ENCODE results near the gene ZNF335. TPM values are rescaled to one million over a fixed set of nuclear protein-coding genes. Genes with fewer than 3 reads are reported as not detected.
A peak's percentile ranks its signal among the peaks of the same experiment; 100 is the strongest.
"Not testable (repeated sequence)": the region's sequence is repeated elsewhere in the genome, so short reads cannot be mapped to it uniquely, and the experiment has no call there.

ZNF335 gene
- polyA plus RNA-seq, 3 donors, result 15.1 to 19.1 (median 15.6) TPM

DNA sequence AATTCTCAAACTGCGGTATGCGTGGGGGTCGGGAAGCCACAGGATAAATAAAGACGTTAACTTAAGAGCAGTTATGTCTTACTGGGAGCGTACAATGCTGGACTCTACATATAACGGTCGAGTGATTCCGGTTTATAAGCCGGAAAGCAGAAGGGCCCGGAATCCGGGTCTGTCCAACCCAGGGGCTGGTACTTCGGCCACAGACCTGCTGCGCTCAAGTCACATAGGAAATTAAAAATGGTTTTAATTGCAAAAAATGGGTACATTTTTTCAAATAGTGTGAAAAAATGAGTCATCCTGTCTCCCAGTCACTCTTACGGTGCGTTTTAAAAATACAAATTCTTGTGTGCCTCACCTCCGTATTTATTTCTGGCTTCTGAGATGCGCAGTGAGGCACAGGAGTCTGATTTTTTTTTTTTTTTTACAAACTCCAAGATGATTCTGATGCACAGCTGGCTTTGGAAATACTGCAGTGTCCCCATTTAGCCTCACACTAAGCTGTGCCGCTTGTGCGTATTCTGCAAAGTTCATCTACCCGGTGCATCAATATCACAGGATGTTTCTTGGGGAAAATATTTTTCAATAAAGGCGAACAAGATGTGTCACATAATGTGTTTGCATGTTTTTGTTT lies 36.5 kb downstream of the ZNF335 start:
- DNase-seq, result no peak

- peak; percentile 99 for DNase-seq
Observed at GRCh38 chr20:45934586-45935415, 37.2 kb downstream of the ZNF335 start, which contains the start of gene PCIF1. Gene PCIF1 (plus strand): TSS chr20:45934683. CDS start chr20:45939000, 4,317 bp downstream.

DNA sequence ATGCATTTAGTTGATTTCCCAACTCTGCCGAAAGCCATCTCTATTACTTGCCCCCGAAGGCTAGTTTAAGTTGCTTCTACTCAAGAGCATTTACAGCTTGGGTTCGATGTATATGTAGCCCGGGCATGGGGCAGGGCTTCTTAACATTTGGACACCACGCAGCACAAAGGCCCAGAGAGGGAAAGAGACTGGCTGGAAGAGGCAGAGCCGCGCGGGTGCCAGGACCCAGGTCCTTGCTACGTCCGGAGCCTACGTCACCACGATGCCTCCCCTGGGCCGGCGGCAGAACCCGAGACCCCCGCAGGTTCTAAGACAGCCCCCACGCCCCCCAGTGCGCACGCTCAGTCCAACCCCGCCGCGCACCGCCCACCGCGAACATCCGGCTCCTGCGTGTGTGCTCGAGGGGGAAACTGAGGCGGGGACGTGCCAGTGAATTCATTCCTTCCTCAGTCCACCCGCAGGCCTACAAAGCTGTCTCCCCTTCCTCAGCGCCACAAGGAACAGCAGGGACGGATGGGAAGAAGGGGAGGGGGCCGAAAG lies 37.9 kb downstream of the ZNF335 start:
- peak; percentile 61 for DNase-seq

GRCh38 chr20:45933266-45934045 lies 38.5 kb downstream of the ZNF335 start:
- DNase-seq, result peak; percentile 77

- DNase-seq, result not testable (repeated sequence)
Observed at GRCh38 chr20:45931680-45932079, 40.3 kb downstream of the ZNF335 start.

DNA sequence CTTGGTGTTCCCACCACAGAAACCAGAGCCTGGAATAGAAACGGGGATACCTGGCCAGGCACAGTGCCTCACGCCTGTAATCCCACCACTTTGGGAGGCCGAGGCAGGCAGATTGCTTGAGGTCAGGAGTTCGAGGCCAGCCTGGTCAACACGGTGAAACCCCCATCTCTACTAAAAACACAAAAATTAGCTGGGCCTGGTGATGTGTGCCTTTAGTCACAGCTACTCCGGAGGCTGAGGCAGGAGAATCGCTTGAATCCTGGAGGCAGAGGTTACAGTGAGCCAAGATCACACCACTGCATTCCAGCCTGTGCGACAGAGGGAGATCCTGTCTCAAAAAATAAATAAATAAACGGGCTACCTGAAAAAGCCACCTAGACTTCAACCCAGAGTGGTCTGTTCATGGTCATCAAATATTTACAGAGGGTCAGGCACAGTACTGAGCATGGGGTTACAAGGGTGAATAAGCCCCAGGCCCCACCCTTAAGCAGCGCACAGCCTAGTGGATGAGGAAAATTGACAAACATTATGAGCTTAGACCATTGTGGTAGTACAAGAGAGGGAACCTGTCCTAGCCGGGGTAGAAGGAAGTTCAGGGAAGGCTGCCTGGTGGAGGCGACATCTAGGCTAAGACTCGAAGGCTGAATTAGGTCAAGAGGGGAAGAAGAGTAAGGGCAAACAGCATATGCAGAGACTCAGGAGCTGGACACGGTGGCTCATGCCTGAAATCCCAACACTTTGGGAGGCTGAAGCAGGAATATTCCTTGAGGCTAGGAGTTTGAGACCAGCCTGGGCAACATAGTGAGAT lies 44.7 kb downstream of the ZNF335 start:
- DNase-seq, result no peak

- DNase-seq, result no peak
Observed at GRCh38 chr20:45926731-45927070, 45.3 kb downstream of the ZNF335 start.

DNA sequence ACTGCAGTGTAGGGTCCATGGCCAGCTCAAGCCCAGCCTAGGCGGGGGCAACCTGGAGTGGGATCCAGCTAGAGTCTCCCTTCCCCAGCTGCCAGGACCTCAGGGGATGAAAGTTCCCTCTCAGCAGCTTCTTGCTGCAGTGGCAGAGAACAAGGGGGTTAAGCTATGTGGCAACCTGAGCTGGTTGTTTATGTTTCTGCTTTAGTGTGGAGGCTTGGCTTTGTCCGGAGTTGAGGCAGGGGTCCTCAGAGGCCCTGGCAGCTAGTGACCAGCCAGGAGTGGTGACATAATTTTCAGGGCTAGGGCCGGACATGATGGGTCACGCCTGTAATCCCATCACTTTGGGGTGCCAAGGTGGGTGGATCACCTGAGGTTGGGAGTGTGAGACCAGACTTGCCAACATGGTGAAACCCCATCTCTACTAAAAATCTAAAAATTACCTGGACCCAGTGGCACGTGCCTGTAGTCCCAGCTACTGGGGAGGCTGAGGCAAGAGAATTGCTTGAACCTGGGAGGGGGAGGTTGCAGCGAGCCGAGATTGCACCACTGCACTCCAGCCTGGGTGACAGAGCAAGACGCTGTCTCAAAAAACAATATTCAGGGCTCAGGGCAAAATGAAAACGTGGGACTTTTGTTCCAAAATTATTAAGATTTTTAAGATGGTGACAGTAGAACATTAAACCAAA lies 46.0 kb downstream of the ZNF335 start:
- peak; percentile 27 for DNase-seq

DNA sequence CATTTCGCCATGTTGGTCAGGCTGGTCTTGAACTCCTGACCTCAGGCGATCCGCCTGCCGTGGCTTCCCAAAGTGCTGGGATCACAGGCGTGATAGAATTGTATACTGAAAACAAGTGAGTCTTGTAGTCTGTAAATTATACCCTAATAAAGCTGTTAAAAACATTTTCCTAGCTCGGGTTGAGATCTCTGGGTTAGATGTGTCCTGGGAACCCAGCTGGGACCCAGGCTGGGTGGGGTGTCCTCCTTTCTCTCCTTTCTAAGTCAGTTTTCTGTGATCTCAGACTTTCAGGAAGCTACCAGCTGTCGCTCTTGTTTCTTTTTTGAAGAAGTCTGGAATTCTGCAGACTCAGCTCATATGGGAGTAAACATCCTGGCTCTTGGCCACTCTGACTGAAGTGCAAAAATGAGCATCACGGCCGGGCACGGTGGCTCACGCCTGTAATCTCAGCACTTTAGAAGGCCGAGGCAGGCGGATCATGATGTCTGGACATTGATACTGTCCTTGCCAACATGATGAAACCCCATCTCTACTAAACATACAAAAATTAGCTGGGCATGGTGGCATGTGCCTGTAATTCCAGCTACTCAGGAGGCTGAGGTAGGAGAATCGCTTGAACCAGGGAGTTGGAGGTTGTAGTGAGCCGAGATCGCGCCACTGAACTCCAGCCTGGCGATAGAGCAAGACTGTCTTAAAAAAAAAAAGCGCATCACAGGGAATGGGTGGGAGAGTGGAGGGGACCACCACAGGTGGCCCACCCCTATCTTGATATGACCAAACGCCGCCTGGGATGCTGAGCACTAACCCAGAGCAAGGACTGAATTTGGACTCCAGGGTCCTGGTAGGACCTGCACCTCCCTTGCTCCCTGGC lies 47.4 kb downstream of the ZNF335 start:
- peak; percentile 57 for DNase-seq

GRCh38 chr20:45921337-45922189 lies 50.4 kb downstream of the ZNF335 start:
- peak; percentile 23 for DNase-seq

- no peak for DNase-seq
Observed at GRCh38 chr20:45920462-45921336, 51.3 kb downstream of the ZNF335 start.

- peak; percentile 73 for DNase-seq
Observed at GRCh38 chr20:45919542-45920399, 52.2 kb downstream of the ZNF335 start.

GRCh38 chr20:45918779-45919537 lies 53.0 kb downstream of the ZNF335 start:
- no peak for DNase-seq

DNA sequence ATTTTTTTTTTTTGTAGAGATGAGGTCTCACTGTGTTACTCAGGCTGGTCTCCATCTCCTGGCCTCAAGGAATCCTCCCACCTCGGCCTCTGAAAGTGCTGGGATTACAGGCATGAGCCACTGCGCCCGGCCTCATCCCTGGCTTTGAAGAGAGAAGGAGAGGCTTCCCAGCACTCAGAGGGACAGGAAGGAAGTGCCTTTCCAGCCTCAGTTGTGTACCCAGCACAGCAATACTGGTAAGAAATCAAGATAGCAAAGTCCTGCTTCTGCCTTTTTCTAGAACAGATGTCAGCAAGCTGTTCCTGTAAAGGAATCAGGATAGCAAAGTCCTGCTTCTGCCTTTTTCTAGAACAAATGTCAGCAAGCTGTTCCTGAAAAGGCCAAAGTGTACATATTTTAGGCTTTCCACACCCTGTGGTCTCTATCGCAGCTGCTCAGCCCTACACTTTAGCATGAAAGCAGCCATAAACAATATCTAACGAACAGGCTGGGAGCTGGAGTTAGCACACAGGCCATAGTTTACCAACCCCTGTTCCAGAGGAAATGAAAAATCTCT lies 53.7 kb downstream of the ZNF335 start:
- peak; percentile 47 for DNase-seq

- DNase-seq, result no peak
Observed at GRCh38 chr20:45917790-45918141, 54.2 kb downstream of the ZNF335 start.

GRCh38 chr20:45913116-45913515 lies 58.9 kb downstream of the ZNF335 start:
- no peak for DNase-seq
